HUES64 (cell line): ENCODE measurements around the gene SNTG2.
"Not testable (repeated sequence)": the region's sequence is repeated elsewhere in the genome, so short reads cannot be mapped to it uniquely, and the experiment has no call there.

Experiments used
- H3K27ac ChIP-seq: 2 replicates; pipeline ENCODE4 v1.7.0; 2013; ENCODE audit warnings: low read depth, low read length, inconsistent platforms
- H3K27me3 ChIP-seq: 2 replicates; pipeline ENCODE4 v1.6.1; 2013; ENCODE audit warnings: mild to moderate bottlenecking, low read length; ENCODE audit not compliant: insufficient read depth
- H3K36me3 ChIP-seq: 2 replicates; pipeline ENCODE4 v1.6.1; 2013; ENCODE audit warnings: mild to moderate bottlenecking, low read length; ENCODE audit not compliant: insufficient read depth
- H3K4me1 ChIP-seq: 2 replicates; pipeline ENCODE4 v1.6.1; 2013; ENCODE audit warnings: mild to moderate bottlenecking, low read length, moderate library complexity; ENCODE audit not compliant: insufficient read depth
- H3K4me3 ChIP-seq: 2 replicates; pipeline ENCODE4 v1.5.1; 2013; ENCODE audit warnings: mild to moderate bottlenecking, low read length, moderate library complexity
- H3K9ac ChIP-seq: 2 replicates; pipeline ENCODE4 v1.6.1; 2013; ENCODE audit warnings: mild to moderate bottlenecking, low read depth, low read length
- H3K9me3 ChIP-seq: 2 replicates; pipeline ENCODE4 v1.6.1; 2013; ENCODE audit warnings: low read depth, low read length; ENCODE audit not compliant: insufficient read depth
- WGBS: fragments of 150-250, 120-280 bp; methylation state at CpG from one replicate; pipeline ENCODE4 v1.1.7; 2013; ENCODE audit warnings: missing lambda C conversion rate; 5-methylcytosine and 5-hydroxymethylcytosine counted together

SNTG2 gene

DNA sequence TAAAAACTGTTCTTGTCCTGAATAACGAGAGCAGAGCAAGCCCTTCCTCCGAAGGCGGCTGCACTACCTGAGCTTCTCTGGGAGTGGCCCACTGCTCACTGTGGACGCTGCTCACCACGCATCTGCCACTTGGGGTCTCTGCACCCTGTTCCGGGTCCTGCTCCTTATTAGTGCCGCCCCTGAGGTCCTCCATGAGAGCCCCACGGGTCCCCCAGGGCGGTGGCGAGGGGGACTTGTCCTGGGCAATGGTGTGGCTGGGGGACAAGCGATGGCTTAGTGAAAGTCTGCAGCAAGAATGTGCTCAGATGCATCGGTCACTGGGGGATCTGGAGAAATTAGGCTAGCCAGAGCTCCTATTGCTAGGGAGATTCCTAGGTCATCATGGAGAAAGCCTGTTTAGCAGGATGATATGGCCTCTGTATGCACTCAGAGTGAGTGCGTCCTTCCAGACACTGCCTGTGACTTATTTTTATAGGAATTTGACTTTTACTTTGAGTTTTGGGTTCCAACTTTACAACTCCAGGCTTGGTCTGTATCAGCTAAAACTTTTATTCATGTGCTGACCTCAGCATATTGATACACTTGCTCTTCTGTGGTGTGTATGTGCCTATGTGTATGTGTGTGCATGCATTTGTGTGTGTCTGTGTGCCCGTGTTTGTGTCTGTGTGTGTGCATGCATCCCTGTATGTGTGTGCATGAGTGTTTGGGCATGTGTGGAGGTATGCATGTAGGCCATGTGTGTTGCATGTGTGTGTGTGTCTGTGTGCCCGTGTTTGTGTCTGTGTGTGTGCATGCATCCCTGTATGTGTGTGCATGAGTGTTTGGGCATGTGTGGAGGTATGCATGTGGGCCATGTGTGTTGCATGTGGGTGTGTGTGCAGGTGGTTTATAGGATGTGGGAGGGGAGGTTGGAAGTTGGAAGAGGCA, 129.5 kb downstream of the SNTG2 start:
- H3K27ac ChIP-seq, result no peak overlapping the region
- no peaks in the 10 kb centered on the region for H3K27me3 ChIP-seq
- no peaks in the 10 kb centered on the region for H3K9me3 ChIP-seq
- no peak overlapping the region for H3K9ac ChIP-seq
- no peak overlapping the region for H3K4me3 ChIP-seq
- 88% methylated on average over 15 of the region's 15 CpGs for WGBS
- 0 out of 2 replicates have a peak, but pooled peaks cover 3% of the 10 kb centered on the region for H3K4me1 ChIP-seq
- H3K36me3 ChIP-seq, result peaks cover 9% of the 10 kb centered on the region; the same call in 1 of the 2 replicates

DNA sequence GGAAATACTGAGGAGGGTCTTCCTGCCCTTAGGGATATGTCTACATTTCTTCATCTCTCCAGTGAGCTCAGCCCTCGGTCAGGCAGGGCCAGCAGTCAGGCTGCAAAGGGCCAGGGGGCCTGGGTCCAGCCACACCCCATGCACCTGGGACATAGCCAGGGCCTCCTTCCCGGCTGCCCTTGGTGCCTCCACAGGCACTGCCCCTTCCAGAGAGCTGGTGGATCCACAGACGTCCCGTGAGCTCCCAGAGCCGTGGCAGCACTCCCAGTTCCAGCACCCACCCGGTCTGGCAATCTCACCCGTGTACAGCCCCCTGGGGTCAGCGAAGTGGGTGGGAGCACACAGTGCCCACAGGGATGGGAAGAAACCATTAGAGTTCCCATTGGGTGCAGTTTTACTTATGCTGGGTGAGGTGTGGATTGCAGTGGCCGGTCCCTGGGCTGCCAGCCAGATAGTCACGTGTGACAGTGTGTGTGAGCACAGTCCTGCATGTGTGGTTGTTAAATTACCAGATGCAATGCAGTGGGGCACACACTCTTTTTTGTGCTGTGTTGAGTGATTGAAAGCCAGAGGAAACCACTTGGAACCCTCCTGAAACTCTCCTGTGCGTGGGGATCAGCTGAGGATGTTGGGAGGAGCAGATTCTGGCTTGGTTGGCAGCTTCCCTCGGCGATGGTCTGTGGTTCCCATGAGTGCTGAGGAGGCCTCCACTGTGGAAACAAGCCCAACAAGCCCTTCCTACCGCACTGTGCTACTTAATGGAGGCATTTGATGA, 131.0 kb downstream of the SNTG2 start:
- Histone ChIP-seq H3K36me3 (peaks cover 12% of the 10 kb centered on the region; the same call in 1 of the 2 replicates), H3K27ac (no peak overlapping the region), H3K27me3 (no peaks in the 10 kb centered on the region), H3K9ac (no peak overlapping the region), H3K4me3 (no peak overlapping the region), H3K4me1 (0 out of 2 replicates have a peak, but pooled peaks cover 3% of the 10 kb centered on the region), H3K9me3 (no peaks in the 10 kb centered on the region)
- 92% methylated on average over 14 of the region's 14 CpGs for WGBS

DNA sequence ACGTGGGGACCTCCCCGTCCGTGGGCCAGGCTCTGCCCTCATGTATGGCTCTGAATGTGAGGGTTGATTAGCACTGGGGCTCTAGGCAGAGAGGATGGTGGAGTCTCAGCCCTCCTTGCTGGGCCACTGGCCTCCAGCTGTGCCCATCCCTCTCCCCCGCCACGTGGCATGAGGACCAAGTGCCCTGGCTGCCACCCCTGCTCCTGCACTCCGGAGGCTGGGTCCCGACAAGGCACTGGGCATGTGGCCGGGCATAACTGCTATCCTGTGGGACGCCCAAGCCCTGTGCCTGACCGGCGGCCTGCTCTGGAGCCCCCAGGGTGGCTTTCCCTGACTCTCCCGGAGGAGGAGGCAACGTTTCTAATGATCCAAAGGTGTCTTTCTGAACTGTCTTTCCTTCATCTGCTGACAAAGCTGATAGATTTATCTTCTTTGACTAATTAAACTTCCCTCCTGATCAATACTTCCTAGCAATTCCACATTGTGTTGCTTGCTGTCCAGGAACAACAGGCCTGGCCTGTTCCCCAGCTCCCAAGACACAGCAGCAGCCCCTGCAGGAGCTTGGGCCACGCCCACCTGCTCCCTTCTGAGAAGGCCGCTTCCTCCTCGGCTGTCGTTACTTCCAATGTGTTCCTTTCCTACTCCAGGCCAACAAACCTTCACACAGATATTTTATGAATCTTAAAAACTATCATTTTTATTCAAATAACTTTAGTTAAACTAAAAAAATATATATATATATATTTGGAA, 132.0 kb downstream of the SNTG2 start:
- WGBS, result 79% methylated on average over 17 of the region's 17 CpGs
- peaks cover 12% of the 10 kb centered on the region; the same call in 1 of the 2 replicates for H3K36me3 ChIP-seq

DNA sequence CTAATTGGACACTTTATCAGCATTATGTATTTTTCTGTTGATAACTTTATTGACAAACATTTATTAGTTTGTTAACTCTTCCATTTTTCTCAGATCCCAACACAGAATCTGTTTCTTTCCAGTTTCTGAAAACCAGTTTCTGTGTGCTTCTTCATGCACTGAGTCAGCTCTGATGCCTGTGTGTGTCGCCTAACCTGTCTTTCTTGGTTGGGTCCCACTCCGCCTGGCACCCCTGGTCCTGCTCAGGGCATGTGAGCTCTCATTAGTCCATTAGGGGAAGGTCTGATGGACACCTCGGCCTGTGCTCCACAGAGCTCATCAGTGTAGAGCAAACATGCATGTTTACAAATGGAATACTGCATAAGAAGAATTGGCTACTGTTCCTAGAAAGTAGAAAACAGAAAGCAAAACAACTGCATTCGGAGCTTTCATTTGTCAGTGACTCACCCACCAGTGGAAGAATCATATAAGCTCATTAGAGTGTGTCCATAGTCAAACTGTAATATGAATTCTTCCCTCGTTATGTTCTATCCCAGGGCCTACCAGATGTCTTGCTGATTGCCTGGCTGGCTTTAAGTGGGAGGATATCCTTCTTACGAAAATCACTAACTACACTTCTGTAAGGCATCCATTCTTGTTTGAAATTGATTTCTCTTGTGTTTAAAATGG, 137.7 kb downstream of the SNTG2 start:
- no peak overlapping the region for H3K4me3 ChIP-seq
- peaks cover 22% of the 10 kb centered on the region; the same call in 1 of the 2 replicates for H3K36me3 ChIP-seq
- 0 out of 2 replicates have a peak, but pooled peaks cover 6% of the 10 kb centered on the region for H3K4me1 ChIP-seq
- WGBS, result 93% methylated on average over 6 of the region's 6 CpGs
- H3K27me3 ChIP-seq, result no peaks in the 10 kb centered on the region
- no peak overlapping the region for H3K9ac ChIP-seq
- no peak overlapping the region for H3K27ac ChIP-seq
- no peaks in the 10 kb centered on the region for H3K9me3 ChIP-seq

More for the DNA sequence above, 132.0 kb downstream of the SNTG2 start:
- no peak overlapping the region for H3K27ac ChIP-seq
- H3K4me1 ChIP-seq, result 0 out of 2 replicates have a peak, but pooled peaks cover 3% of the 10 kb centered on the region
- no peaks in the 10 kb centered on the region for H3K27me3 ChIP-seq
- H3K9me3 ChIP-seq, result no peaks in the 10 kb centered on the region
- no peak overlapping the region for H3K9ac ChIP-seq
- no peak overlapping the region for H3K4me3 ChIP-seq

DNA sequence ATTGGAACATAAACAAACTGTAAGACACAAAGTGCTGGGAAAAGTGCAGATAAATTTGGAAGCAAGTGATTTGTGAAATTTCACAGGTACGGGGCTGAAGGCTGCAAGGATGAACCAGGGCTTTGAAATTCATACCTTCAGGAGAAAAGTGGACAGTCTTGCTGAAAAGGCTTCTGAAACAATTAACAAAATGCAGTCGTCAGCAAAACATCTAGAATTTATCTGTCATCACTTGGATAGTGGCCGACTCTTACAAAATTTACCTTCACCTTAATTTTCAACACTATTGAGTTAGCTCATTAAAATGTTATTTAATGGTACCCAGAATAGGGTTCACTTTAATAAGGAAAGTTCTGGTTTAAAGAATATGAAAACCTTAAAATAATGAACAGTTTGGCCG, 138.3 kb downstream of the SNTG2 start:
- Histone ChIP-seq H3K27ac (no peak overlapping the region), H3K27me3 (no peaks in the 10 kb centered on the region), H3K4me1 (0 out of 2 replicates have a peak, but pooled peaks cover 6% of the 10 kb centered on the region), H3K4me3 (no peak overlapping the region), H3K9me3 (no peaks in the 10 kb centered on the region), H3K9ac (no peak overlapping the region), H3K36me3 (peaks cover 22% of the 10 kb centered on the region; the same call in 1 of the 2 replicates)
- 94% methylated on average over 4 of the region's 4 CpGs for WGBS

DNA sequence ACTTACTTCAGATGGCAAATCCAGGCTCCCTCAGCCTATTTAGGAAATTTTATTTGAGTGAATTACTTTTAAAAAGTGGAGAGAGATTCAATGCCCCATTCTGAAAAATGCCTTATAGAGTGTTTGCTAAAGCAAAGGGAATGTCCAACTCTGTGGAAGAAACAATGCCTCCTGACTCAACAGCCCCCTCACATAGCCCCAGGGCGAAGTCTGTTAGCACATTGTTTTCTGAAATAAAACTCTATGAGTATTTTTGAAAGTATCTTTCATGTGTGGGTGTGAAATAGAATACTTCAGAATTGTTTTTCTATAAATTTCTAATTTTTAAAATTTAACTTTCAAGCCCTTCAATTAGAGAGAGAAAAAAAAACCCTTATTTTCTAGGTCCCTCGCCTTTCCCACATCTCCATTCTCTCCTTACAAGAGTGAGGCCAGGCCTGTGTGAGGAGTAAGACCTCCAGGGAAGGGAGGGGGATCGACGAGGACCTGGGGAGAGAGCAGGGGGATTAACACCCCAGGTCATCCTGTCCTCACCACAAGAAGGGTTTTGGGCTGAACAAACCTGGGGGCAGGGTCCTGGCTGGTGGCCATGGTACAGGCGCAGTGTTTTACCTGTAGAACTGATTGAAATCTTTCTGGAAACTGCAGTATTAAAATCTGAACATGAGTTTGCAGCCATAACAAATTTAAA, 141.4 kb downstream of the SNTG2 start:
- Histone ChIP-seq H3K4me1 (0 out of 2 replicates have a peak, but pooled peaks cover 6% of the 10 kb centered on the region), H3K27ac (no peak overlapping the region), H3K9ac (no peak overlapping the region), H3K36me3 (peaks cover 10% of the 10 kb centered on the region; the same call in 1 of the 2 replicates), H3K4me3 (no peak overlapping the region), H3K9me3 (no peaks in the 10 kb centered on the region), H3K27me3 (no peaks in the 10 kb centered on the region)
- 67% methylated on average over 3 of the region's 5 CpGs for WGBS

DNA sequence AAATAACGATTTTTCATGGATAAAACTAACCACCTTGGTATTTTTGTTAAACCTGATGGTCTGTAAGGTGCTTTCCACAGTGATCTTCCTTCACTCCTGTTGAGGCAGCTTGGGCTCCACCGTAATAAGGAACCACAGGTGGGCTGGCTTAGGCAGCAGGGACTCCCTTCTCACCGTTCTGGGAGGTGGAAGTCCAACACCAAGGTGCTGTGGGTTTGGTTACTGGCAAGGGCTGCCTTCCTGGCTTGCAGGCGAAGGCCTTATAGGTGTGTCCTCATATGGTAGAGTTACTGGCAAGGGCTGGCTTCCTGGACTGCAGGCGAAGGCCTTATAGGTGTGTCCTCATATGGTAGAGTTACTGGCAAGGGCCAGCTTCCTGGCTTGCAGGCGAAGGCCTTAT, 143.0 kb downstream of the SNTG2 start:
- not testable (repeated sequence) for H3K9me3 ChIP-seq, H3K27ac ChIP-seq, H3K27me3 ChIP-seq, H3K9ac ChIP-seq, H3K4me3 ChIP-seq, H3K4me1 ChIP-seq
- peaks cover 14% of the 10 kb centered on the region; the same call in 1 of the 2 replicates for H3K36me3 ChIP-seq
- 95% methylated on average over 6 of the region's 6 CpGs for WGBS

DNA sequence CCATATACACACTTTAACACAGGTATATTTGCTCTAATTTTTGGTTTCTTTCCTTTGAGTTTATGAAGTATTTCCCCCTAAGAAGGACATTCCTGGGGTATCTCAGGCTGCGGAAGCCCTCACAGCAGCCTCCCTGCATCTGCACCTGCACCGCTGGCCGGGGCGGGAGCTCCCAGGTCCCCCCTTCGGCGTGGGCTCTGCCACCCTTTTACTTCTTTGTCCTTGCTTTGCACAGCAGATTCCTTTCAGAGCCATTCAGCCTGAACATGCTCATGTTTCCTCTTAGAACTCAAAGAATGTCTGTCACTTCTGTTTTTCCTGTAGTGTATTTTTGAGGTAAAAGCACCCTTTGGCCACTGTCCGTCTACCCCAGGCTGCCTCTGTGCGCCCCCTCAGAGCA, 146.5 kb downstream of the SNTG2 start:
- 94% methylated on average over 8 of the region's 8 CpGs for WGBS

DNA sequence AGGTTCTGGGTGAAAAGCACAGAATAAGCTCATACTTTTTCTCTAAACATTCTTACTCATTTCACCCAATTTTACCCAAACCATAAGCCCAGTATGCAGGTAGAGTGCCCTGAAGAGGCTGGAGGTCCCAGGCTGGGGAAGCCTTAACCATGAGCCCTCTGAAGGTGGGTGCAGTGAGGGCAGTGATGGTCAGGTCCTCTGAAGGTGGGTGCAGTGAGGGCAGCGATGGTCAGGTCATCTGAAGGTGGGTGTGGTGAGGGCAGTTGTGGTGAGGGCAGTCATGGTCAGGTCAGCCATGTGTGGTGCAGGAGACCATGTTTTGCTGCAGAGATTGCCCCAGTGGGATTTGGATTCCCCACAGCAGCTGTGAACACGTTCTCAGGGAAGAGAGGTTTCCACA, 148.8 kb downstream of the SNTG2 start:
- H3K36me3 ChIP-seq, result peaks cover 18% of the 10 kb centered on the region; the same call in 1 of the 2 replicates
- H3K9me3 ChIP-seq, result no peaks in the 10 kb centered on the region
- WGBS, result 73% methylated on average over 2 of the region's 2 CpGs
- no peak overlapping the region for H3K4me3 ChIP-seq
- H3K9ac ChIP-seq, result no peak overlapping the region
- H3K27me3 ChIP-seq, result no peaks in the 10 kb centered on the region
- no peak overlapping the region for H3K27ac ChIP-seq
- H3K4me1 ChIP-seq, result no peaks in the 10 kb centered on the region

More for the DNA sequence above, 146.5 kb downstream of the SNTG2 start:
- H3K4me3 ChIP-seq, result no peak overlapping the region
- H3K36me3 ChIP-seq, result peaks cover 18% of the 10 kb centered on the region; the same call in 1 of the 2 replicates
- H3K9ac ChIP-seq, result no peak overlapping the region
- no peaks in the 10 kb centered on the region for H3K4me1 ChIP-seq
- H3K9me3 ChIP-seq, result no peaks in the 10 kb centered on the region
- H3K27me3 ChIP-seq, result no peaks in the 10 kb centered on the region
- H3K27ac ChIP-seq, result no peak overlapping the region
